ENCODE measurements around the gene EPM2A.

The EPM2A gene

DNA sequence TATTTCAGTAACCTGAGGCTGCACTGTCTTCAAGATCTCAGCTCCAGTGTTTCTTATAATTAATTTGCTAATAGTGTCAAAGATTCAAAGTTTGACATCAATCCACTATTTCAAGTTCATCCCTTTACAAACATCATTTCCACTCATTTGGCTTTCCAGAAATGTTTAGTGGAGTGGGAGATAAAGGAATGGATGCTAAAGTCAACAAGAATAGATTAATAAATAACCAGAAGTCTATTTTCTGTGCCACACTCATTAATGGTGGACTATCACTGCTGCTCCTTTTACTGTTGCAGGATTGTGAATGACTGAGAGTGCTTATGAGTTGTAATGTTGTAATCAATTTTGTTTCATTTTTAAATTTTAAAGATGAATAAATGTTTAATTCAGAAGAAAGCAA is 28.4 kb upstream of the EPM2A start:
- Histone ChIP-seq H3K4me3 (ENCODE audit: low read depth, low read length) (no peak overlapping the region), H3K27me3 (ENCODE audit: insufficient read depth, low read depth, severe bottlenecking) (no peaks in the 10 kb centered on the region), H3K36me3 (no peaks in the 10 kb centered on the region), H3K27ac (no peak overlapping the region), H3K9me3 (ENCODE audit: severe bottlenecking) (no peaks in the 10 kb centered on the region)
- TF ChIP-seq, protein P1, sequence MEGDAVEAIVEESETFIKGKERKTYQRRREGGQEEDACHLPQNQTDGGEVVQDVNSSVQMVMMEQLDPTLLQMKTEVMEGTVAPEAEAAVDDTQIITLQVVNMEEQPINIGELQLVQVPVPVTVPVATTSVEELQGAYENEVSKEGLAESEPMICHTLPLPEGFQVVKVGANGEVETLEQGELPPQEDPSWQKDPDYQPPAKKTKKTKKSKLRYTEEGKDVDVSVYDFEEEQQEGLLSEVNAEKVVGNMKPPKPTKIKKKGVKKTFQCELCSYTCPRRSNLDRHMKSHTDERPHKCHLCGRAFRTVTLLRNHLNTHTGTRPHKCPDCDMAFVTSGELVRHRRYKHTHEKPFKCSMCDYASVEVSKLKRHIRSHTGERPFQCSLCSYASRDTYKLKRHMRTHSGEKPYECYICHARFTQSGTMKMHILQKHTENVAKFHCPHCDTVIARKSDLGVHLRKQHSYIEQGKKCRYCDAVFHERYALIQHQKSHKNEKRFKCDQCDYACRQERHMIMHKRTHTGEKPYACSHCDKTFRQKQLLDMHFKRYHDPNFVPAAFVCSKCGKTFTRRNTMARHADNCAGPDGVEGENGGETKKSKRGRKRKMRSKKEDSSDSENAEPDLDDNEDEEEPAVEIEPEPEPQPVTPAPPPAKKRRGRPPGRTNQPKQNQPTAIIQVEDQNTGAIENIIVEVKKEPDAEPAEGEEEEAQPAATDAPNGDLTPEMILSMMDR (IDR thresholded peaks at IDR 0.05; ENCODE audit: low read depth, low read length), result no peak
- DNase-seq, result no peak

DNA sequence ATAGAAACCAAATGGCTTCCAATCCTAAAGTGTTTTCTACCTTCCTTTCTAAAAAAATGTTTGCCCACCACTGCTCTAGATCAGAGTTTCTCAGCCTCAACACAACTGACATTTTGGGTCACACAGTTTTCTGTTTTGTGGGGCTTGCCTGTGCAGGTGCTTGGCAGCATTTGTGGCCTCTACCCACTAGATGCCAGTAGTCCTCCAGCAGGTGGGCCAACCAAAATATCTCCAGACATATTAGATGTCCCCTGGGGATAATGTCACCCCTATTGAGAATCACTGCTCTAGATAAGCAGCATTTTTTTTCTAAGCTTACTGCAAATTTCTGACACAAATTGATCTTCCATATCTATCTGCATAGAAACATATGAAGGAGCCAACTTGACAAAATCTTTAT is 26.3 kb upstream of the EPM2A start:
- H3K9me3 ChIP-seq (ENCODE audit: severe bottlenecking), result no peaks in the 10 kb centered on the region
- TF ChIP-seq, protein P1 (IDR thresholded peaks at IDR 0.05; ENCODE audit: low read depth, low read length), result no peak
- no peak overlapping the region for H3K27ac ChIP-seq
- H3K4me3 ChIP-seq (ENCODE audit: low read depth, low read length), result no peak overlapping the region
- no peaks in the 10 kb centered on the region for H3K36me3 ChIP-seq
- no peak for DNase-seq
- H3K27me3 ChIP-seq (ENCODE audit: insufficient read depth, low read depth, severe bottlenecking), result no peaks in the 10 kb centered on the region

- Histone ChIP-seq H3K9me3 (ENCODE audit: severe bottlenecking) (no peaks in the 10 kb centered on the region), H3K27ac (no peak overlapping the region), H3K4me3 (ENCODE audit: low read depth, low read length) (no peak overlapping the region), H3K27me3 (ENCODE audit: insufficient read depth, low read depth, severe bottlenecking) (no peaks in the 10 kb centered on the region), H3K36me3 (no peaks in the 10 kb centered on the region)
- TF ChIP-seq, protein P1 (IDR thresholded peaks at IDR 0.05; ENCODE audit: low read depth, low read length), result no peak
- DNase-seq, result no peak
Measured at GRCh38 chr6:145758113-145758512, 22.8 kb upstream of the EPM2A start.

DNA sequence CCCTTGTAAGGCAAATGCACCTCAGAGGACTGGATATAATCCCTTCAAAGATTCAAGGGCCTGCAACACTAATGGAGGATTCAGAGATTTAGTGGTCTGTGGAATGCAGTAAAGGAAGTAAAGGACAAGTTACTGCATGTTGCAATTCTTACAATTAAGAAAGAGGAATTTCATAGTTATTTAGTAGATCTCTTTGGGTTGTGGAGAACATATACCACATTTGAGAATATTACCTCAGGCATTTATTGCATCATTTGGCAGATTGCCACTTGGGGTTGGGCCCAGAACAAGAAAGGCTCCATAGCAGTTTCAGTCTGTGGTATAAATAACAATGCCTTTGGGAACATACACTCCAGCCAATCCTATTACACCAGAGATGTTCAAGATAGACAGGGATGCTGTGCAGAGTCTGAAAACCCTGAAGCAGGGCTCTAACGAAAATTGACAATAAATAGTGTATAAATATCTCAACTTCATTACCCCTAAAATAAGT is 20.9 kb upstream of the EPM2A start:
- TF ChIP-seq, protein P1 (IDR thresholded peaks at IDR 0.05; ENCODE audit: low read depth, low read length), result no peak
- no peak for DNase-seq
- no peak overlapping the region for H3K4me3 ChIP-seq (ENCODE audit: low read depth, low read length)
- H3K27me3 ChIP-seq (ENCODE audit: insufficient read depth, low read depth, severe bottlenecking), result no peaks in the 10 kb centered on the region
- no peaks in the 10 kb centered on the region for H3K36me3 ChIP-seq
- no peaks in the 10 kb centered on the region for H3K9me3 ChIP-seq (ENCODE audit: severe bottlenecking)
- no peak overlapping the region for H3K27ac ChIP-seq

- TF ChIP-seq, protein P1 (IDR thresholded peaks at IDR 0.05; ENCODE audit: low read depth, low read length), result no peak
- no peaks in the 10 kb centered on the region for H3K36me3 ChIP-seq
- H3K27me3 ChIP-seq (ENCODE audit: insufficient read depth, low read depth, severe bottlenecking), result no peaks in the 10 kb centered on the region
- H3K9me3 ChIP-seq (ENCODE audit: severe bottlenecking), result no peaks in the 10 kb centered on the region
- DNase-seq, result no peak
- H3K27ac ChIP-seq, result no peak overlapping the region
- H3K4me3 ChIP-seq (ENCODE audit: low read depth, low read length), result no peak overlapping the region
Measured at GRCh38 chr6:145755682-145756081, 20.4 kb upstream of the EPM2A start.

- Histone ChIP-seq H3K36me3 (no peaks in the 10 kb centered on the region), H3K9me3 (ENCODE audit: severe bottlenecking) (no peaks in the 10 kb centered on the region), H3K27me3 (ENCODE audit: insufficient read depth, low read depth, severe bottlenecking) (no peaks in the 10 kb centered on the region), H3K4me3 (ENCODE audit: low read depth, low read length) (no peak overlapping the region), H3K27ac (no peak overlapping the region)
- DNase-seq, result no peak
- TF ChIP-seq, protein P1 (IDR thresholded peaks at IDR 0.05; ENCODE audit: low read depth, low read length), result no peak
Measured at GRCh38 chr6:145752638-145753037, 17.3 kb upstream of the EPM2A start.

All from WERI-Rb-1 (cell line).